Naive thymus-derived CD4-positive, alpha-beta T cell (primary cell): ENCODE results near the gene PMFBP1. TPM values are rescaled to one million over a fixed set of nuclear protein-coding genes. Genes with fewer than 3 reads are reported as not detected.

ENCODE experiments used
- ATAC-seq: fragments of 150-1000 bp; cut with Tn5 transposase; 2 replicates; pipeline ENCODE4 v1.10.0; 2021; ENCODE audit warnings: mild to moderate bottlenecking, moderate library complexity
- CTCF ChIA-PET: fragments of 350-600 bp; sonication (Branson Sonifier 250); formaldehyde crosslinking; loops from one replicate; lab custom pipeline; 2021; ENCODE audit warnings: antibody characterized with exemption; lab: Charles Lee
- POLR2A ChIA-PET: fragments of 350-600 bp; sonication (Branson Sonifier 250); formaldehyde crosslinking; loops from one replicate; lab custom pipeline; 2021; ENCODE audit warnings: antibody characterized with exemption, inconsistent platforms; lab: Charles Lee
- DNase-seq, 9 donors: peaks; one replicate each; pipeline versions ENCODE4 v3.0.0 to v3.0.0-alpha.2; 2020 to 2022; ENCODE audit warnings: mixed read lengths in 1 of 9
- H3K27ac ChIP-seq: one replicate; pipeline ENCODE4 v1.7.0; 2013; ENCODE audit warnings: mild to moderate bottlenecking, low read depth, low read length, moderate library complexity
- H3K27me3 ChIP-seq, 2 donors: one replicate each; pipeline ENCODE4 v1.7.0; 2013; ENCODE audit warnings: low read length in 2 of 2, mild to moderate bottlenecking in 2 of 2, moderate library complexity in 2 of 2; ENCODE audit not compliant: control insufficient read depth in 2 of 2, insufficient read depth in 2 of 2
- H3K36me3 ChIP-seq, 3 experiments: 1 replicate in 2 of 3; 2 replicates in 1 of 3; pipeline ENCODE4 v1.7.0; 2013; ENCODE audit warnings: low read length in 3 of 3, mild to moderate bottlenecking in 3 of 3, moderate library complexity in 1 of 3; ENCODE audit not compliant: insufficient read depth in 3 of 3, control insufficient read depth in 2 of 3
- H3K4me1 ChIP-seq, 2 donors: one replicate each; pipeline ENCODE4 v1.7.0; 2013; ENCODE audit warnings: low read length in 2 of 2, mild to moderate bottlenecking in 2 of 2, moderate library complexity in 1 of 2; ENCODE audit not compliant: control insufficient read depth in 2 of 2, insufficient read depth in 2 of 2
- H3K4me3 ChIP-seq: 2 replicates; pipeline ENCODE4 v1.7.0; 2013; ENCODE audit warnings: mild to moderate bottlenecking, low read length
- H3K9me3 ChIP-seq, 3 experiments: 1 replicate in 2 of 3; 2 replicates in 1 of 3; pipeline ENCODE4 v1.7.0; 2013; ENCODE audit warnings: low read length in 3 of 3; ENCODE audit not compliant: control insufficient read depth in 2 of 3
- H3K27ac Mint-ChIP-seq, 9 donors: one replicate each; pipeline ENCODE4 v1.8.0; 2020 to 2022; ENCODE audit warnings: mixed read lengths in 9 of 9, mild to moderate bottlenecking in 8 of 9, moderate library complexity in 5 of 9, inconsistent platforms in 2 of 9
- H3K27me3 Mint-ChIP-seq, 5 donors: one replicate each; pipeline ENCODE4 v1.8.0; 2021 to 2022; ENCODE audit warnings: mixed read lengths in 5 of 5, mild to moderate bottlenecking in 1 of 5
- H3K36me3 Mint-ChIP-seq, 5 donors: one replicate each; pipeline ENCODE4 v1.8.0; 2020 to 2022; ENCODE audit warnings: mixed read lengths in 5 of 5, mild to moderate bottlenecking in 3 of 5, inconsistent platforms in 1 of 5
- H3K4me1 Mint-ChIP-seq, 7 donors: one replicate each; pipeline ENCODE4 v1.8.0; 2020 to 2022; ENCODE audit warnings: mixed read lengths in 7 of 7, mild to moderate bottlenecking in 3 of 7, inconsistent platforms in 1 of 7
- H3K4me3 Mint-ChIP-seq, 10 donors: one replicate each; pipeline ENCODE4 v1.8.0; 2020 to 2022; ENCODE audit warnings: mild to moderate bottlenecking in 10 of 10, mixed read lengths in 10 of 10, moderate library complexity in 6 of 10, inconsistent platforms in 2 of 10
- H3K9me3 Mint-ChIP-seq, 11 donors: one replicate each; pipeline ENCODE4 v1.8.0; 2020 to 2022; ENCODE audit warnings: mixed read lengths in 11 of 11, mild to moderate bottlenecking in 4 of 11, inconsistent platforms in 1 of 11, moderate library complexity in 1 of 11
- intact Hi-C, 2 donors: fragments of 100-400 bp; cut with micrococcal nuclease; formaldehyde crosslinking; loops; one replicate each; pipeline ENCODE4 v1.15.1; 2023
- polyA plus RNA-seq, 2 donors: library from polyadenylated mRNA; unstranded; fragments of 300-500 nt; fragmentation: Illumina TruSeq; gene quantifications; one replicate each; pipeline ENCODE4 v1.2.3, GENCODE V29; 2021
- total RNA-seq, 6 experiments: library from RNA in 5 of 6; stranded (reverse) in 5 of 6; gene quantifications; 1 replicate in 5 of 6; 2 replicates in 1 of 6; pipeline ENCODE4 v1.2.3 and lab custom pipeline; 2021 to 2026

The PMFBP1 gene
- total and polyA plus RNA-seq, 7 experiments from 2014 or later: 0.12 to 2.0 (median 1.2) TPM; not detected in 1

DNA sequence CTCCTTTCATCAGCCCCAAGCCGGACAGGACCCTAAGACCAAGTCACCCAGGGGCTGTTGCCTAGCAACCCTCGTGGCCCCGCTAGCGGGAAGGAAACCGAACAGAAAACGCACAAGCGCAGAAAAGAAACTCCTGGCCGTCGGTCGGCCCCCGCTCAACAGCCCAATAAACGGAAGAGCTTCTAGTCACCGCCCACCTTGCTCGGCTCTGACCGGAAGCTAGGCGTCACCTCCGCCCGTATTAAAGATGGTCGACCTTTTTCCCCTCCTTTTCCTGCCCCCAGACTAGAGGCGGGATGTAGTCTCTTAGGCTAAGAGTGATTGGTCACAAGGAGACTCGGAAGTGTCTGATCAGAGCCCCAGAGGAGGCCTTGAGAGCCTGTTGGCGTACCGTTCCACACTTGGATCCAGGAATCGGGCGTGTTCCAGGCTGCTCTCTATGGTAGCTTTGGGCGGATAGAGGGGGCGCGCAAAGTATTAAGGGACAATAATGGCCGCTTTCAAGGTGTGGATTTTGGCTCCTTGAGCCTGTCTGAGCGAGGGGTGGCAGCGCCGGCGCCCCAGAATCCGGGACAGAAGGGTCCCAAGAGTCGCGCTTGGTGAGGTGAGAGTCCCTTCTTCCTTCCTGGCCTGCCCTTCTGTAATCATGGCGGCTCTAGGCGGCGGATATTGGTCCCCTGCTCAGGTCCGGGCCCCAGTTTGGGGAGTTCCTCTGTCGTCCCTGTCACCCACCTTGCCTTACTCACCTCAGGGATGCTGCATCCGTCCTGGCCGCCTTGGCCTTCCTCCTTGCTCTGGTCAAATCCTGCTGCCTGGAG lies 78.3 kb downstream of the PMFBP1 start, which contains the start of the genes DHX38 and TXNL4B:
Gene DHX38, plus strand, starts transcription at position 400 of the 818 bp plus-strand sequence. CDS start 2,311 bp downstream, outside the sequence.
Gene TXNL4B, minus strand, starts transcription at position 173 of the 818 bp plus-strand sequence. CDS start 2,871 bp downstream, outside the sequence.
- Histone ChIP-seq H3K4me1 (peaks cover 21 to 24% of the 10 kb centered on the region in 2 donors), H3K4me3 (peak within 1 kb of the TSS; percentile 86), H3K36me3 (peaks cover 22 to 60% (median 25%) of the 10 kb centered on the region in 3 experiments), H3K27me3 (no peaks in the 10 kb centered on the region), H3K27ac (peak within 1 kb of the TSS; percentile 93), H3K9me3 (no peaks in the 10 kb centered on the region)
- intact Hi-C loops: loop anchor here (1.0 to 10.0 kb wide), 14 partner anchors 85 to 1839 kb away; partner anchors contain the start of genes ATXN1L (in 2 of the 2), DHODH (in 2 of the 2), PHLPP2 (in 2 of the 2) and CMTR2 (in 1 of the 2)
- peaks cover 17 to 38% (median 27%) of the 10 kb centered on the region in 5 donors for H3K36me3 Mint-ChIP-seq
- peak; percentile 70 to 95 (median 92) for DNase-seq
- peak within 1 kb of the TSS; percentile 94 to 100 (median 98) for H3K4me3 Mint-ChIP-seq
- ChIA-PET CTCF (interaction anchor here (0.6 kb wide), 1 partner anchor 204 kb away, joined by 4 read pairs; no protein-coding TSS in a partner anchor), POLR2A (interaction anchor here (0.7 to 1.1 kb wide), 4 partner anchors 9 to 529 kb away, joined by 3 to 5 read pairs (median 3); partner anchors contain the start of gene AP1G1)
- no peaks in the 10 kb centered on the region for H3K9me3 Mint-ChIP-seq
- peaks cover 33 to 70% (median 63%) of the 10 kb centered on the region in 7 donors for H3K4me1 Mint-ChIP-seq
- H3K27me3 Mint-ChIP-seq: no peaks in the 10 kb centered on the region
- peak within 1 kb of the TSS; percentile 92 to 100 (median 99) for H3K27ac Mint-ChIP-seq
- ATAC-seq: peak; percentile 98

DNA sequence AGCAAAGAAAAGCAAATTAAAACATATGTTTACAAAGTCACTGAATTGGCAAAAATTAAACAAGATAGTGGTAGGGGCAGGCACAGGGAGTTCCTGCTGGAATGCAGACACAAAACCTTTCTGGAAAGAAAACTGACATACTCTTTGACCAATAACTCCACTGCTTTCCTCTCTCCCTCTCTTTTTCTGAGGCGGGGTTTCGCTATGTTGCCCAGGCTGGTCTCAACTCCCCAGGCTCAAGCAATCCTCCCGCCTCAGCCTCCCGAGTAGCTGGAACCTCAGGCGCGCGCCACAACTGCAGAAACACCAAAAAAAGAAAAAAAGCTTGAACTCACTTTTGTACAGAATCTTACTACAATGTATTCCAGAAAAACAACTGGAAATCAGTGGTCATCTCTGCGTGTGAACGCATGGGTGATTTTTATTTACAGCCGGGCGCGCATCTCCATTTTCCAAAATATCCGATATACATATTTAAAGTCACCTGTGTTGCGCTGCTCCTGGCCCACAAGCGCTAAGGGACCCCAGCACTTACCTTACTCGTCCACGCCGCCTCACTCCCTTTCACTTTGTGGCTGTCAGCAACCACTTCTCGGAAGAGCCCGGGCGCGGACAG lies 79.0 kb downstream of the PMFBP1 start:
- Histone ChIP-seq H3K9me3 (no peaks in the 10 kb centered on the region), H3K4me1 (peaks cover 21 to 24% of the 10 kb centered on the region in 2 donors), H3K27me3 (no peaks in the 10 kb centered on the region), H3K27ac (peak overlapping the region; percentile 93), H3K36me3 (peaks cover 21 to 59% (median 25%) of the 10 kb centered on the region in 3 experiments), H3K4me3 (peak overlapping the region; percentile 86)
- ATAC-seq: peak; percentile 28
- H3K4me3 Mint-ChIP-seq: peak overlapping the region; percentile 94 to 100 (median 98)
- peaks cover 18 to 39% (median 27%) of the 10 kb centered on the region in 5 donors for H3K36me3 Mint-ChIP-seq
- ChIA-PET POLR2A (interaction anchor here (0.8 to 1.1 kb wide), 3 partner anchors 10 to 528 kb away, joined by 3 to 5 read pairs (median 3); partner anchors contain the start of gene AP1G1), CTCF (interaction anchor here (0.6 kb wide), 1 partner anchor 203 kb away, joined by 4 read pairs; no protein-coding TSS in a partner anchor)
- no peaks in the 10 kb centered on the region for H3K9me3 Mint-ChIP-seq
- DNase-seq: peak in 1 of 9 donors; percentile 2
- peak overlapping the region; percentile 92 to 100 (median 99) for H3K27ac Mint-ChIP-seq
- no peaks in the 10 kb centered on the region for H3K27me3 Mint-ChIP-seq
- intact Hi-C loops: loop anchor here (1.0 to 10.0 kb wide), 14 partner anchors 85 to 1838 kb away; partner anchors contain the start of genes ATXN1L (in 2 of the 2), DHODH (in 2 of the 2), PHLPP2 (in 2 of the 2) and CMTR2 (in 1 of the 2)
- peaks cover 33 to 70% (median 63%) of the 10 kb centered on the region in 7 donors for H3K4me1 Mint-ChIP-seq

DNA sequence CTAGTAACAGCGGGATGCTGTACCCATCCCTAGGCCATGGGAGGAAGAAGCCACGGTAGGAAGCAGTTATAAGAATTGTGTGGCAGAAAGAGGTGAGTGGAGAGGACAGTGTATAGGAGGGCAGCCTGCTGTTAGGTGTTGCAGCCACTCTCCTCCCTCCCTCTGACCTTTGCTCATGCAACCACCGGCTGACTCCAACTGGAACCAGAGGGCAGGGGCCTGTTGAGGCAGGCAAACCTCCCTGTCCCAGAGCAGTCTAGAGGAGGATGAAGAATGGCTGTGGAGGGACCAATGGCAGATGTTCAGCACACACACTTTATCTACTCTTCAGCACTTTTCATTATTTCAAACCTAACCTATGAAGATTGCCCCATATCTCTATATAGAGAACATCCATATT lies 80.7 kb downstream of the PMFBP1 start:
- ATAC-seq: no peak
- Histone ChIP-seq H3K9me3 (no peaks in the 10 kb centered on the region), H3K36me3 (peaks cover 6 to 59% (median 12%) of the 10 kb centered on the region in 3 experiments), H3K27ac (no peak overlapping the region), H3K27me3 (no peaks in the 10 kb centered on the region), H3K4me1 (peaks cover 21 to 24% of the 10 kb centered on the region in 2 donors), H3K4me3 (no peak overlapping the region)
- H3K4me1 Mint-ChIP-seq: peaks cover 22 to 61% (median 53%) of the 10 kb centered on the region in 7 donors
- ChIA-PET POLR2A (no interaction called here), CTCF (no interaction called here)
- H3K36me3 Mint-ChIP-seq: peaks cover 13 to 33% (median 18%) of the 10 kb centered on the region in 5 donors
- H3K9me3 Mint-ChIP-seq: peaks cover 0 to 2% (median 0%) of the 10 kb centered on the region in 11 donors
- intact Hi-C loops: loop anchor here (5.0 to 10.0 kb wide), 3 partner anchors 129 to 1836 kb away; partner anchors contain the start of genes EXOSC6 (in 1 of the 2) and ZNF821 (in 1 of the 2)
- H3K27ac Mint-ChIP-seq: peak overlapping the region in 5 of 9 donors; percentile 46 to 99 (median 74)
- peak overlapping the region; percentile 29 to 100 (median 96) for H3K4me3 Mint-ChIP-seq
- DNase-seq: no peak
- no peaks in the 10 kb centered on the region for H3K27me3 Mint-ChIP-seq

DNA sequence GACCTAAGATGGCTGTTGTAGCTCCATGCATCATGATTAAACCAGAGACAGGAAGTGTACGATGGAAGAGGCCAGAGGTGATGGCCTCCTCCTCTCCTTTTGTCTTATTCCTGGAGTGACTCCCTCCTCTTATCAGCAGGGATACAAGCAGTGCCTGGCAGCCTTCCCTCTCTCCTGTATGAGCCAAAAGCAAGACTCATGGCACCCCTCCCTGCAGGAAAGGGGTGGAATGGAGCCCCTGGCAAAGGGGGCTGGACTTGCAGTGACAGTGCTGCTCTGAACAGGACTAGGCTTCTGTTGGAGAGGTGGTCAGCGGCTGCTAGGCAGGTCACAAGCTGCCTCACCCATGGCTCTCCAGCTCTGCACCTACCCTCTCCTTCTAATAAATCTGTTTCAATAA lies 87.0 kb downstream of the PMFBP1 start:
- H3K27ac Mint-ChIP-seq: no peak overlapping the region
- CTCF ChIA-PET: no interaction called here

DNA sequence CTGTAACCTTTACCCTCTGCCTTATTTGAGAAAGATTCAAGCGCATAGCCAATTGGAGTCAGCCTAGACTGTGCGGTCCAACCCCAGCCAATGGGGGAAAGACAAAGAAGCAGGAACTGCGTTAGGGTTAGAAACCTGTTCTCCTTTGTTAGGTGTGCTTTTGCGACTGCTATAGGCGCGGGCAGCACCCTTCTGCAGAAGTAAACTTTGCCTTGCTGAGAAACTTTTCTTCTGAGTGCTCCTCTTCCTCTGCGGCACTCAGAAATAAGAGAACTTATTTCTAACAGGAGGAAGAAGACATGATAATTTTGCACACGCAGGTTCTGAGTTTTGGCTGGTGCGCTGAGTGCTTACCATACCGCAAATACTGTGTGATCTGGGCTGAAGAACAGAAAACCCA lies 87.5 kb downstream of the PMFBP1 start:
- Histone ChIP-seq H3K4me1 (no peaks in the 10 kb centered on the region), H3K36me3 (peaks cover under 1 to 46% (median 5%) of the 10 kb centered on the region in 3 experiments), H3K9me3 (peaks cover 0 to 16% (median 0%) of the 10 kb centered on the region in 3 experiments), H3K4me3 (no peak overlapping the region), H3K27ac (no peak overlapping the region), H3K27me3 (no peaks in the 10 kb centered on the region)
- DNase-seq (no peak), ATAC-seq (no peak)
- Mint-ChIP-seq H3K27me3 (no peaks in the 10 kb centered on the region), H3K27ac (no peak overlapping the region), H3K4me3 (no peak overlapping the region), H3K9me3 (peaks cover 0 to 13% (median 3%) of the 10 kb centered on the region in 11 donors), H3K36me3 (peaks cover 11 to 50% (median 39%) of the 10 kb centered on the region in 5 donors), H3K4me1 (peaks cover 0 to 4% (median 0%) of the 10 kb centered on the region in 7 donors)
- intact Hi-C loops: no loop called here
- ChIA-PET POLR2A (no interaction called here), CTCF (no interaction called here)

More for the DNA sequence above, 87.0 kb downstream of the PMFBP1 start:
- Histone ChIP-seq H3K4me3 (no peak overlapping the region), H3K27ac (no peak overlapping the region), H3K27me3 (no peaks in the 10 kb centered on the region), H3K36me3 (peaks cover 5 to 52% (median 9%) of the 10 kb centered on the region in 3 experiments), H3K9me3 (peaks cover 0 to 16% (median 0%) of the 10 kb centered on the region in 3 experiments), H3K4me1 (no peaks in the 10 kb centered on the region)
- ATAC-seq (no peak), DNase-seq (no peak)
- no peak overlapping the region for H3K4me3 Mint-ChIP-seq
- peaks cover 0 to 4% (median under 1%) of the 10 kb centered on the region in 7 donors for H3K4me1 Mint-ChIP-seq
- POLR2A ChIA-PET: no interaction called here
- intact Hi-C loops: no loop called here
- peaks cover 0 to 13% (median 3%) of the 10 kb centered on the region in 11 donors for H3K9me3 Mint-ChIP-seq
- no peaks in the 10 kb centered on the region for H3K27me3 Mint-ChIP-seq
- peaks cover 11 to 53% (median 40%) of the 10 kb centered on the region in 5 donors for H3K36me3 Mint-ChIP-seq
